Upper lobe of left lung (tissue), 4 donors: ENCODE measurements around the gene AGBL4.

Experiments used
- CTCF ChIP-seq, 6 experiments: fragments of 450-650 bp in 4 of 6; fragments of 200-600 bp in 2 of 6; sonication (generic) in 2 of 6; IDR thresholded peaks; one replicate each; pipeline ENCODE4 v1.5.1; 2016 to 2019; ENCODE audit warnings: antibody characterized with exemption in 6 of 6
- EP300 ChIP-seq, 4 donors: sonication (generic); formaldehyde crosslinking; IDR thresholded peaks; one replicate each; pipeline ENCODE4 v1.5.1; 2017; ENCODE audit warnings: antibody characterized with exemption in 4 of 4, control low read depth in 2 of 4
- POLR2A ChIP-seq, 4 donors: fragments of 450-650 bp; IDR thresholded peaks; one replicate each; pipeline ENCODE4 v1.5.1; 2016 to 2017; ENCODE audit warnings: antibody characterized with exemption in 4 of 4, mild to moderate bottlenecking in 2 of 4

- TF ChIP-seq CTCF (IDR thresholded peaks at IDR 0.05), result no peak
- TF ChIP-seq POLR2A (IDR thresholded peaks at IDR 0.05), result no peak
- TF ChIP-seq EP300 (IDR thresholded peaks at IDR 0.05), result no peak
Measured at GRCh38 chr1:48829446-48829845, 1194.3 kb downstream of the AGBL4 start.
